ENCODE measurements around the gene GEMIN4.

GRCh38 chr17:726271-726919, 25.7 kb downstream of the GEMIN4 start:
- TF ChIP-seq, protein P1, sequence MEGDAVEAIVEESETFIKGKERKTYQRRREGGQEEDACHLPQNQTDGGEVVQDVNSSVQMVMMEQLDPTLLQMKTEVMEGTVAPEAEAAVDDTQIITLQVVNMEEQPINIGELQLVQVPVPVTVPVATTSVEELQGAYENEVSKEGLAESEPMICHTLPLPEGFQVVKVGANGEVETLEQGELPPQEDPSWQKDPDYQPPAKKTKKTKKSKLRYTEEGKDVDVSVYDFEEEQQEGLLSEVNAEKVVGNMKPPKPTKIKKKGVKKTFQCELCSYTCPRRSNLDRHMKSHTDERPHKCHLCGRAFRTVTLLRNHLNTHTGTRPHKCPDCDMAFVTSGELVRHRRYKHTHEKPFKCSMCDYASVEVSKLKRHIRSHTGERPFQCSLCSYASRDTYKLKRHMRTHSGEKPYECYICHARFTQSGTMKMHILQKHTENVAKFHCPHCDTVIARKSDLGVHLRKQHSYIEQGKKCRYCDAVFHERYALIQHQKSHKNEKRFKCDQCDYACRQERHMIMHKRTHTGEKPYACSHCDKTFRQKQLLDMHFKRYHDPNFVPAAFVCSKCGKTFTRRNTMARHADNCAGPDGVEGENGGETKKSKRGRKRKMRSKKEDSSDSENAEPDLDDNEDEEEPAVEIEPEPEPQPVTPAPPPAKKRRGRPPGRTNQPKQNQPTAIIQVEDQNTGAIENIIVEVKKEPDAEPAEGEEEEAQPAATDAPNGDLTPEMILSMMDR (IDR thresholded peaks at IDR 0.05): no peak
- TF ChIP-seq POLR2A (IDR thresholded peaks at IDR 0.05) (no peak), POLR2AphosphoS5 (IDR thresholded peaks at IDR 0.05) (no peak)
